Gastroesophageal sphincter (tissue), 3 donors: ENCODE results near the gene RBMY1E.
"Not testable (repeated sequence)": the region's sequence is repeated elsewhere in the genome, so short reads cannot be mapped to it uniquely, and the experiment has no call there.

ENCODE experiments used
- EP300 ChIP-seq: sonication (generic); formaldehyde crosslinking; IDR thresholded peaks from one replicate; pipeline ENCODE4 v1.6.1; 2017; ENCODE audit warnings: antibody characterized with exemption, mild to moderate bottlenecking
- POLR2A ChIP-seq, 2 donors: fragments of 450-650 bp; IDR thresholded peaks; one replicate each; pipeline ENCODE4 v1.6.1; 2017; ENCODE audit warnings: antibody characterized with exemption in 2 of 2, mild to moderate bottlenecking in 2 of 2, moderate library complexity in 1 of 2
- TF ChIP-seq, protein P1 (sequence below), 4 experiments: fragments of 200-600 bp in 2 of 4; fragments of 450-650 bp in 2 of 4; sonication (generic) in 1 of 4; IDR thresholded peaks; one replicate each; pipeline ENCODE4 v1.5.1; 2017 to 2019; ENCODE audit warnings: antibody characterized with exemption in 4 of 4, mild to moderate bottlenecking in 2 of 4, moderate library complexity in 2 of 4

DNA sequence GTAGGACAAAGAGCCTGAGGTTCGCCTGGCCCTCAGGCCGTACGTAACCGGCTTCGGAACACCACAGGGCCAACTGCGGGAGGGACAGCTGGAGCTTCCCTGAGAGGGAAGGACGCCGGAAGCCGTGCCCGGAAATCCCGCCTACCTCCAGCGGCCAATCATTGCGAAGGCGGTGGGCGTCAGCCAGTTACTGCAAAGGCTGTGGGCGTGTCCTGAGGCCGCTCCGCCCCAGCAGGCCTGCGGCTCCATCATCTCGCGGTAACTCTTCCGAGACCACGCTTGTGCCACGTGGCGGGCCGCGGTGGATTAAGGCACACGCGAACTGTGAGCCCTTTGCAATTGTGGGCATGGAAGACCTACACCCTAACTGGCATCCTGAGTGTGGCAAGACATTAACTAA, at the start of gene RBMY1E:
- TF ChIP-seq, protein P1, sequence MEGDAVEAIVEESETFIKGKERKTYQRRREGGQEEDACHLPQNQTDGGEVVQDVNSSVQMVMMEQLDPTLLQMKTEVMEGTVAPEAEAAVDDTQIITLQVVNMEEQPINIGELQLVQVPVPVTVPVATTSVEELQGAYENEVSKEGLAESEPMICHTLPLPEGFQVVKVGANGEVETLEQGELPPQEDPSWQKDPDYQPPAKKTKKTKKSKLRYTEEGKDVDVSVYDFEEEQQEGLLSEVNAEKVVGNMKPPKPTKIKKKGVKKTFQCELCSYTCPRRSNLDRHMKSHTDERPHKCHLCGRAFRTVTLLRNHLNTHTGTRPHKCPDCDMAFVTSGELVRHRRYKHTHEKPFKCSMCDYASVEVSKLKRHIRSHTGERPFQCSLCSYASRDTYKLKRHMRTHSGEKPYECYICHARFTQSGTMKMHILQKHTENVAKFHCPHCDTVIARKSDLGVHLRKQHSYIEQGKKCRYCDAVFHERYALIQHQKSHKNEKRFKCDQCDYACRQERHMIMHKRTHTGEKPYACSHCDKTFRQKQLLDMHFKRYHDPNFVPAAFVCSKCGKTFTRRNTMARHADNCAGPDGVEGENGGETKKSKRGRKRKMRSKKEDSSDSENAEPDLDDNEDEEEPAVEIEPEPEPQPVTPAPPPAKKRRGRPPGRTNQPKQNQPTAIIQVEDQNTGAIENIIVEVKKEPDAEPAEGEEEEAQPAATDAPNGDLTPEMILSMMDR (IDR thresholded peaks at IDR 0.05): not testable (repeated sequence)
- TF ChIP-seq POLR2A (IDR thresholded peaks at IDR 0.05); EP300: not testable (repeated sequence)
